GM08714 (cell line): Measurements from ENCODE around the gene BCL2L1.
"Not testable (repeated sequence)": the region's sequence is repeated elsewhere in the genome, so short reads cannot be mapped to it uniquely, and the experiment has no call there.

Source experiments
- H3K4me3 ChIP-seq: fragments of 200-500 bp; sonication (Bioruptor generic); 2 replicates; pipeline ENCODE4 v1.5.1; 2014; ENCODE audit warnings: mild to moderate bottlenecking, low read length, inconsistent platforms
- ZNF274 ChIP-seq: IDR thresholded peaks from 2 replicates; pipeline ENCODE4 v1.6.1; 2012; ENCODE audit warnings: mild to moderate bottlenecking, low read depth, low read length

Gene BCL2L1

DNA sequence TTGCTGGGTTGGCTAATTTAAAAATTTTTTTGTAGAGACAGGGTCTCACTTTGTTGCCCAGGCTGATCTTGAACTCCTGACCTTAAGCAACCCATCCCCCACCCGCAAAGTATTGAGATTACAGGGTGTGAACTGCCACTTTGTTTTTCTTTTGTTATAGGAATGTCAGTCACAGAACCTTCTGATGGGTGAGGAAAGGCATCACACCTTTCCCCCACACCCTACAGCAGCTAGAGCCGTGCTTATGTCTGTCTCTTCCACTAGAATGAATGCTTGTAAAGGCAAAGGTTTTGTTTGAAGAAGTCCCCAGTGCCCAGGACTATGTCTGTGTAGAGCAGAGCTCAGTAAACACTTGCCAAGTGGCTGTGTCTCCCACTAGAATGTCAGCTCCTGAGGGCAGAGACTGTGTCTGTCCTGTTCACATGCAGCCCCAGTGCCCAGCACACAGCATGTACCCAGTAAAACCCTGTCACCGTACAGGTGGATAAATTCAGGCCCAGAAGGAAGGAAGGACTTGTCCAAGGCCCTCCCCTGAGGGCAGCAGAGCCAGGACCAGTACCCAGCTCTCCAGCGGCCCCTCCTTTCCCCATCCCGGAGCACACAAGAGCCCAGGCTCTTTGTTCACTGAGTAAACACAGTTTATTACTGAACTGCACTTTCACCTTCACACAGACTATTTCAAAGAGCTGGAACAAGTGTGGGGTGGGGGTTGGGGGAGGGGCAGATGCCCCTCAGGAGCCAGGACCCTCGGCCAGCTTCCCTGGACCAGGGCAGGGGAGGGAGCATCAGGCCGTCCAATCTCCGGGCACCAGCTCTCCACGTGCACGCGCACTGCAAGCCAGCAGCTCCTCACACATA is 58.6 kb downstream of the BCL2L1 start:
- H3K4me3 ChIP-seq = no peak overlapping the region
- no peak for TF ChIP-seq ZNF274

DNA sequence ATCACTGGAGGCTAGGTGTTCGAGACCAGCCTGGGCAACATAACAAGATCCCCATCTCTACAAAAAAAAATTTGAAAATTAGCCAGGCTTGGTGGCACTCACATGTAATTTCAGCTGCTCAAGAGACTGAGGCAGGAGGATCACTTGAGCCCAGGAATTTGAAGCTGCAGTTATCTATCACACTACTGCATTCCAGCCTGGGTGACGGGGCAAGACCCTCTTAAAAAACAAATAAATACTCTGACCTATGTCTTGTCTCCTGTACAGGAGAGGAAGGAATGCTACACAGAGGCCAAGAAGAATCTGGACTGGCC is 59.2 kb downstream of the BCL2L1 start:
- no peak for TF ChIP-seq ZNF274
- no peak overlapping the region for H3K4me3 ChIP-seq

DNA sequence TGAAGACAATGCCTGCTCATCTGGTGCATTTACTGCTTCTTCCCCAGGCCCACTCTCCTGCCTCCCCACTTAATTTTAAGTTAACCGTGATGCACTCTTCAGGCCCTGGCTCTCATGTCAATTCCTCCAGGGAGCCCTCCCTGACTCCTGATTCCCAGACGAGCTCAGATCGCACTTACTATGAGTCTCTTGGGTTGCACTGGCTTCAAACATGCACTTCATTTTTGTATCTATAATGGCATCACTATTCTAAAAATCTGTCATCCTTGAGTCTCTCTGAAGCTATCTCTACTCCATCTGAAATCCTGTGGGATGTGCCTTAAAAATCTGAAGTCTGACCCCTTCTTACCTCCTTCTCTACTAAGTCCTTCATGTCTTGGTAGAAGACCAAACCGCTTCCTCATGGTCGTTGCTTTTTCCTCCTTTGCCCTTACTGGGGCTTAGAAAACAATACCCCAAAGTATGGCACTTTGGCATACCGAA is 60.3 kb downstream of the BCL2L1 start:
- H3K4me3 ChIP-seq = no peak overlapping the region
- no peak for TF ChIP-seq ZNF274

DNA sequence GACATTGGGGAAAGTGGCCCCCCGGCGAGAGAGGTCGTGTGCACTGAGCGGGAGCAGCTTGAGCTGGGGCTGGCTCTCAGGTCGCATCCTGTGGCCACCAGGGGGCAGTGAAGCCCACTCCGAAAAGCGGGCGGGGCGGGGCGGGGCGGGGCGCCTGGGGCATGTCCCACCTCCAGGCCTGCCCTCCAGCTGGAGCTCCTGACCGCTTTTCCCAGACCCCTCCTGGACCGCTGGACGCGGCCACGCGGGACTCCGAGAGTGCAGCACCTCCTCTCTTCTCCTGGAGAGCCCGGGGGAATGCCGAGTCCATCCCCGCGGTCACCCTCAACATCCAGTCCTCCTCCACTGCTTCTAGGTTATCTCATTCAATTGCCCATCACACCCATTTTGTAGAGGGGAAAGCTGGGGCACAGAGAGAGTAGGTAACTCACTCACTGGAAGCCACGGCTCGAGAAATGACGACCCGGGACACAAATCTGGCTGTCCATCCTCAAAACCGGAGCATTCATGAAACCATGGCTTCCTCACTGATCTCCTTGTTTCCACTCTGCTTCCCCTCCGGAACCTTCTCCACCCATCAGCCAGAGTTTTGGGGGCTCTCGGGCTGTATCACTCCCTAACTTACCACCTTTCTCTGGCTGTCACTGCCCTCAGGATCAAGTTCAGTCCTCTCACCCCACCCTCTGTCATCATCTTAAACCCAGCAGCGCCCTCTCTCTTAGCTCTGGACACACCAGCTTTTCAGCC is 60.9 kb downstream of the BCL2L1 start:
- TF ChIP-seq ZNF274 = no peak
- H3K4me3 ChIP-seq = no peak overlapping the region; the same call in 1 of the 2 replicates

DNA sequence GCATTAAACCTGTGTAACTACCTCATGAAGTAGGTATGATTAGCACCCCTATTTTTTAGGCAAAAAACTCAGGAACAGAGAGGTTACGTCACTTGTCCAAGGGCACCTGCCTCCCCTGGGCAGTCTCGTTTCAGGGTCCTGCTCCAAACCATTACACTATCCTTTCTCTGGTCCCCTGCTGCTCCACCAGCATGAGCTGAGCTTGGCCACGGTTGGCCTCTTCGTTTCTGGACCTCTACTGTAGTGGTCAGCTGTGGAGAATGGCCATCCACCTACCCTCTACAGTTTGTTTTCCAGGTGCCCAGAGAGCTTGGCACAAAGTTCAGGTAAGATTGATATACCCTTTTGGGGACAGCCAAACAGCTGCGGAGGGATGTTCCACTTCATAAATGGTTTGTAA is 68.1 kb downstream of the BCL2L1 start:
- no peak overlapping the region for H3K4me3 ChIP-seq
- no peak for TF ChIP-seq ZNF274

DNA sequence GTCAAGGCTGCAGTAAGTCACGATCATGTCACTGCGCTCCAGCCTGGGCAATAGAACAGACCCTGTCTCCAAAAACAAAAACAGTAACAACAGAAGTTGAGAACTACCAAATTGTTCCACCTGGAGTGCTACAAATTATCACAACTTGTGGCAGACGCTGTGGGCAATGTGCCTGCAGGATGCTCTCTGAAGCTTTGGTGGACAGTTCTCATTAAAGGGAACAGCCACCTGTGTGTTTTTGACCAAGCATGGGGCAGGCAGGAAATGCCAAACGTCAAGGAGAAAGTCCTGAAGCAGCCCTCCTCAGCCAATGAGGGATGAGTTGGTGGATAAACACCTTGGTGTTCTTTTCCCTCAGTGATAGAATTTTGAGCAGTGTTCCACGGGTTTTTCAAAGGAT is 69.1 kb downstream of the BCL2L1 start:
- TF ChIP-seq ZNF274 = no peak
- H3K4me3 ChIP-seq = no peak overlapping the region

DNA sequence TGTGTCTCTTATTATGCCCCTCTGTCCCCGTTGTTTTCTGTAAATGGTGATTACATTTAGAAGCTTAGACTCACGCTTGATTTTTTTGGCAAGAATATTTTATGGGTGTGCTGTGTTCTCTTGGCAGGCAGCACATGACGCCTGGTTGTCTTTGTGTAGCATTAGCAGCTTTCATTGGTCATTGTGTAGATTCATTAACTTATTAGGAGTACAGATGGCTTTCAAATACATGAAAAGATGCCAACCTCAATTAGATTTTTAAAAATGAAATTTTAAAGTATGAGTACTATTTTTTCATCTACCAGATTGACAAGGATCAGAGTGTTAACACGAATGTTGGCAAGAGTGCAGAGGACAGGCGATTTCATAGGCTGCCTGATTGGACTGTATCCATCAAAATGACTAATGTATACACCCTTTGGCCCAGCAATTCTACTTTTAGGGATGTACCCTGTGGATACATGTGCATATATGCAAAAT is 69.7 kb downstream of the BCL2L1 start:
- TF ChIP-seq ZNF274 = no peak
- H3K4me3 ChIP-seq = no peak overlapping the region

DNA sequence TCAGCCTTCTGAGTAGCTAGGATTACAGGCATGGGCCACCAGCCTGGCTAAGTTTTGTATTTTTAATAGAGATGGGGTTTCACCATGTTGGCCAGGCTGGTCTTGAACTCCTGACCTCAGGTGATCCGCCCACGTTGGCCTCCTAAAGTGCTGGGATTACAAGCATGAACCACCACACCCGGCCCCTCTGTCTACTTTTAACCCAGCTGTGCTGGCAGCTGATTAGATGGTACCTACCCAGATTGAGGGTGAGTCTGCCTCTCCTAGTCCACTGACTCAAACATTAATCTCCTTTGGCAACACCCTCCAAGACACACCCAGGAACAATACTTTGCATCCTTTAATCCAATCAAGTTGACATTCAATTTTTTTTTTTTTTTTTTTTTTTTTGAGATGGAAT is 74.6 kb downstream of the BCL2L1 start:
- H3K4me3 ChIP-seq = not testable (repeated sequence)

DNA sequence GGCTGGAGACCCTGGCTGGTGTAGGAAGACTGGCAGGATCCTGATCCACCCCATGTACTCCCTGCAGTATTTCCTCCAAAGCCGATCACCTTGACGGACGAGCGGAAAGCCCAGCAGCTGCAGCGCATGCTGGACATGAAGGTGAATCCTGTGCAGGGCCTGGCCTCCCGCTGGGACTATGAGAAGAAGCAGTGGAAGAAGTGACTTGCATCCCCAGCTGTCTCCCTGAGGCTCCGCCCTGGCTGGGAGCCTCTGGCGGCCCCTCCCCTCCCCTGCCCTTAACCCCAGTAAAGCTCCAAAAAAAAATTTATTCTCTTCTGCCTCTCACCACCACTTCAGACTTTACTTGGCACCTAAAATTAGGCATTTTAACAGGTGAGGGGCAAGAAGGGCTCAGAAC is 78.0 kb downstream of the BCL2L1 start:
- H3K4me3 ChIP-seq = no peak overlapping the region
- no peak for TF ChIP-seq ZNF274

DNA sequence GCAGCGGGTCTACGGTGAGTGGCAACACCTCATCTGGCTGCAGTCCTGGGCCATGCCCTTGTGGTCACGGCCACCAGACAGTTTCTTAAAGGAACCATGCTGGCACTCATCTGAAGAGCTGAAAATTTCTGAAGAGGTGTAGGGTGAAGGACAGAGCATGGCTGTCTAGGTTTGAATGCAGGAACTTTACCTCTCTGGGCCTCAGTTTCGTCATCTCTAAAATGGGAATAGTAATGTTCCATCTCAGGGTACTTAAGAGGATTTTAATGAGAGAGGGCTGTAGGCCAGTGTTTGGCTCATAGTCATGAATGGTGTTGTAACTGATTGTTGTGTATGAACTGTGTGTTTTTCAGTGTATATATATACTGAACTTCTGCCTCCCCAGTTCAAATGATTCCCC is 79.1 kb downstream of the BCL2L1 start:
- H3K4me3 ChIP-seq = no peak overlapping the region
- TF ChIP-seq ZNF274 = no peak

DNA sequence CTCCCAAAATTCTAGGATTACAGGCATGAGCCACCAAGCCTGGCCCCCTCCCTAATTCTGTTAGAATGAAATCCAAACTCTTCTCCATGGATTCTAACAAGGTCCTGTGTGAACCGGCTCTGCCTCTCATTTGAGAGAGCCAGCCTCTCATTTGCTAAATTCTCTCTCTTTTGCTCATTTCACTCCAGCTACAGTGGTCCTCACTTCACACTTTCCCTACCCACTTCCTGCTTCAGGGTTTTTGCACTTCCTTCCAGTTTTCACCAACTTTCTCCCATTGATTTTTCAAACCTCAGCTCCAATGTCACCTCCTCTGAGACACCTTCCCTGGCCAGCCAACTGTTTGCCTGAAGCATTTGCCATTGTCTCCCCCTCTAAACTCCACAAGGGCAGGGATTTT is 79.8 kb downstream of the BCL2L1 start:
- no peak for TF ChIP-seq ZNF274
- no peak overlapping the region for H3K4me3 ChIP-seq

DNA sequence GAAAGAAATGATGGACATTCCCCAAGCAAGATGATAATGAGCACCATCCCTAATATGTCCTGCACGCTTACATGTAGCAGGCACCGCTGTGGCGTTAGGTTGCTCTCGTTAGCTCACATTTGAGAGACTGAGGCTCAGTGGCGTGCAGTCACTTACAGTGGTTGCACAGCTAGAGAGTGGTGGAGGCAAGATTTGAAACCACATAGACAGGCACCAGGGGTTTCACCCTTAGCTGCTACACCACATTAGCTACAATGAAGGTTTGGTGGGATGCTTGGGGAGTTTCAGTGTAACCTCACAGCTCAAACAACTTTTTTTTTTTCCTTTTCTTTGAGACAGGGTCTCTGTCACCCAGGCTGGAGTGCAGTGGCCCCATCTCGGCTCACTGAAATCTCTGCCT is 81.3 kb downstream of the BCL2L1 start:
- no peak overlapping the region for H3K4me3 ChIP-seq
- TF ChIP-seq ZNF274 = no peak

DNA sequence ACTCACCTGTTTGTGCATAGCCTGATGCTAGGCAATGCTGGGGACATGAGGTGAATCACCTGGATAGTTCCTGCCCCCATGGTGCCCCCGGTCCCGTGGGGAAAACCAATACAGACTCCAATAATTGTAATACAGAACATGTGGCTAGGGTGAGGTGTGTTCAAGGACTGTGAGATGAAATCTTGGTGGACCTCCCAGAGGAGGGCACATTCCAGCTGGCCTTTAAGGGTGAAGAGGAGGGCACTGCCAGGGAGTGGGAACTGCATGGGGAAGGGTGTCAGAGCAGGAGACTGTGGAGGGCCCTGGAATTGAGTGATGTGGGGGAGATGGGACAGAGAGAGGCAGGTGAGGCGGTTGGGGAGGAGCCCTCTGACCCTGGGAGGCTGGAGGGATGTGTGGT is 82.4 kb downstream of the BCL2L1 start:
- no peak overlapping the region for H3K4me3 ChIP-seq
- TF ChIP-seq ZNF274 = no peak

DNA sequence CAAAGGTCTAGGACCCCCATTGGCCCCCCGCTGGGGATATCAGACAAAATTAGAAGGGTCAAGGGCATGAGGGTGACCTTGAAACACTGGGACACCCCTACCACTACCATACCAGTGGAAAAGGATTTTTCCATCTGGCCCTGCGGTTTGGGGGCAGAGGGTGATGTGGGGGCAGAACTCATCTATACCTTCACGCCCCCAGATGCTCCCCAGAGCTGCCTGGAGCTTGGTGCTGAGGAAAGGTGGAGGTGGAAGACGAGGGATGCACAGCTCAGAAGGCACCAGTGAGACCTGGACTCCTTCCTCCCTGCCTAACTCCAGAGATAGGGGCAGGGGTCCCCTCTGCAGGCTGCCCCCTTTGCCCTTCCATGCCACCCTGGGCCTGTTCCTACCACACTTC is 83.9 kb downstream of the BCL2L1 start:
- no peak for TF ChIP-seq ZNF274
- no peak overlapping the region for H3K4me3 ChIP-seq

DNA sequence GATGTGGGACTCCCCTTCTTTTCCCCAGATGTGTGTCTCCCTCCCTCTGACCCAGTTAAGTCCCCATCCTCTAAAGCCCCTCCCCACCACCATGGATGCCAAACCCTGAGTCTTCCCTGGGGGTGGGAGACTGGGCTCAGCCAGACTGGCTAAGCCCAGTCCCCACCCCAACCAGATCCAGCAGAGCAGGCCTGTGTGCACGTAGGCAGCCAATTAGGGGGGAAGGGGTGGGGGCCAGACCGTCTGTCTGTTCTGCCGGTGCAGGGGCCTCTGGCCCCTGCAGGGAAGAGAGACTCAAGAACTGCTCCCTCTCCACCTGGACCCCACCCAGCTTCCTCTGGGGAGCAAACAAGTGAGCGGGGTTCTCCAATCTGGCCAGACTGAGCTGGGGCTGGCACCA is 84.4 kb downstream of the BCL2L1 start:
- H3K4me3 ChIP-seq = no peak overlapping the region
- no peak for TF ChIP-seq ZNF274
